ENCODE data around the gene EIPR1. TPM values are rescaled to one million over a fixed set of nuclear protein-coding genes. Genes with fewer than 3 reads are reported as not detected.

EIPR1 gene
- total and polyA plus RNA-seq, 2 donors (not counting 1 experiment from before 2014, with no cell fraction given), result 22.3 to 23.9 TPM

GRCh38 chr2:3300224-3300995, 77.2 kb downstream of the EIPR1 start:
- no peak overlapping the region for H3K4me2 ChIP-seq (ENCODE audit: extremely low read depth, insufficient read depth, low read length)
- no peak overlapping the region for H3K9ac ChIP-seq (ENCODE audit: insufficient read depth, low read length)
- H3K4me3 ChIP-seq (replicated peaks in 1 of 4; ENCODE audit: control extremely low read depth in 1 of 4, insufficient read depth in 1 of 4, low read depth in 3 of 4, low read length in 4 of 4), result no peak overlapping the region
- no peaks in the 10 kb centered on the region for H3K36me3 ChIP-seq (ENCODE audit: control insufficient read depth, insufficient read depth, low read length)
- no peaks in the 10 kb centered on the region for H3K79me2 ChIP-seq (ENCODE audit: control insufficient read depth, insufficient read depth, low read length)
- H3K9me3 ChIP-seq (ENCODE audit: control insufficient read depth, insufficient read depth, low read depth, low read length), result no peaks in the 10 kb centered on the region
- H3K27ac ChIP-seq (ENCODE audit: insufficient read depth, low read length), result no peak overlapping the region
- H4K20me1 ChIP-seq (ENCODE audit: control insufficient read depth, extremely low read depth, insufficient read depth, low read length), result no peaks in the 10 kb centered on the region
- no peak for TF ChIP-seq EZH2 (IDR thresholded peaks at IDR 0.05; ENCODE audit: low read length, missing control alignments)
- TF ChIP-seq CTCF (conservative IDR thresholded peaks at IDR 0.05 in 1 of 2, IDR thresholded peaks at IDR 0.05 in 1 of 2; ENCODE audit: low read depth in 1 of 2, low read length in 2 of 2), result no peak
- peaks cover 3% of the 10 kb centered on the region for H3K4me1 ChIP-seq (ENCODE audit: control insufficient read depth, extremely low read depth, insufficient read depth, low read length)
- peak; percentile 4 to 15 for DNase-seq (ENCODE audit: low read depth in 2 of 2)
- H2AFZ ChIP-seq (ENCODE audit: low read length), result no peak overlapping the region
- H3K27me3 ChIP-seq (ENCODE audit: control insufficient read depth, insufficient read depth, low read length), result no peaks in the 10 kb centered on the region

- no peak for DNase-seq (ENCODE audit: low read depth in 2 of 2)
- Histone ChIP-seq H3K36me3 (ENCODE audit: control insufficient read depth, insufficient read depth, low read length) (no peaks in the 10 kb centered on the region), H3K9ac (ENCODE audit: insufficient read depth, low read length) (no peak overlapping the region), H3K4me2 (ENCODE audit: extremely low read depth, insufficient read depth, low read length) (no peak overlapping the region), H3K4me3 (replicated peaks in 1 of 4; ENCODE audit: control extremely low read depth in 1 of 4, insufficient read depth in 1 of 4, low read depth in 3 of 4, low read length in 4 of 4) (no peak overlapping the region), H3K9me3 (ENCODE audit: control insufficient read depth, insufficient read depth, low read depth, low read length) (no peaks in the 10 kb centered on the region), H3K4me1 (ENCODE audit: control insufficient read depth, extremely low read depth, insufficient read depth, low read length) (peaks cover 3% of the 10 kb centered on the region), H2AFZ (ENCODE audit: low read length) (no peak overlapping the region), H4K20me1 (ENCODE audit: control insufficient read depth, extremely low read depth, insufficient read depth, low read length) (no peaks in the 10 kb centered on the region), H3K27ac (ENCODE audit: insufficient read depth, low read length) (no peak overlapping the region), H3K27me3 (ENCODE audit: control insufficient read depth, insufficient read depth, low read length) (no peaks in the 10 kb centered on the region), H3K79me2 (ENCODE audit: control insufficient read depth, insufficient read depth, low read length) (no peaks in the 10 kb centered on the region)
- no peak for TF ChIP-seq EZH2 (IDR thresholded peaks at IDR 0.05; ENCODE audit: low read length, missing control alignments)
- TF ChIP-seq CTCF (conservative IDR thresholded peaks at IDR 0.05 in 1 of 2, IDR thresholded peaks at IDR 0.05 in 1 of 2; ENCODE audit: low read depth in 1 of 2, low read length in 2 of 2), result no peak
These were observed 77.9 kb downstream of the EIPR1 start for GRCh38 chr2:3299703-3300102.

GRCh38 chr2:3299130-3299529, 78.5 kb downstream of the EIPR1 start:
- no peak for DNase-seq (ENCODE audit: low read depth in 2 of 2)
- H3K9ac ChIP-seq (ENCODE audit: insufficient read depth, low read length), result no peak overlapping the region
- no peaks in the 10 kb centered on the region for H3K9me3 ChIP-seq (ENCODE audit: control insufficient read depth, insufficient read depth, low read depth, low read length)
- no peak overlapping the region for H2AFZ ChIP-seq (ENCODE audit: low read length)
- no peaks in the 10 kb centered on the region for H3K36me3 ChIP-seq (ENCODE audit: control insufficient read depth, insufficient read depth, low read length)
- no peaks in the 10 kb centered on the region for H3K27me3 ChIP-seq (ENCODE audit: control insufficient read depth, insufficient read depth, low read length)
- H3K27ac ChIP-seq (ENCODE audit: insufficient read depth, low read length), result no peak overlapping the region
- TF ChIP-seq CTCF (conservative IDR thresholded peaks at IDR 0.05 in 1 of 2, IDR thresholded peaks at IDR 0.05 in 1 of 2; ENCODE audit: low read depth in 1 of 2, low read length in 2 of 2) (no peak), EZH2 (IDR thresholded peaks at IDR 0.05; ENCODE audit: low read length, missing control alignments) (no peak)
- H3K79me2 ChIP-seq (ENCODE audit: control insufficient read depth, insufficient read depth, low read length), result no peaks in the 10 kb centered on the region
- H3K4me1 ChIP-seq (ENCODE audit: control insufficient read depth, extremely low read depth, insufficient read depth, low read length), result peaks cover 3% of the 10 kb centered on the region
- H3K4me3 ChIP-seq (replicated peaks in 1 of 4; ENCODE audit: control extremely low read depth in 1 of 4, insufficient read depth in 1 of 4, low read depth in 3 of 4, low read length in 4 of 4), result no peak overlapping the region
- no peaks in the 10 kb centered on the region for H4K20me1 ChIP-seq (ENCODE audit: control insufficient read depth, extremely low read depth, insufficient read depth, low read length)
- H3K4me2 ChIP-seq (ENCODE audit: extremely low read depth, insufficient read depth, low read length), result no peak overlapping the region
